Measurements from ENCODE around the gene IFIT1B. TPM values are rescaled to one million over a fixed set of nuclear protein-coding genes. Genes with fewer than 3 reads are reported as not detected.

Gene IFIT1B
- total RNA-seq, 1 experiment from 2014 or later = not detected

DNA sequence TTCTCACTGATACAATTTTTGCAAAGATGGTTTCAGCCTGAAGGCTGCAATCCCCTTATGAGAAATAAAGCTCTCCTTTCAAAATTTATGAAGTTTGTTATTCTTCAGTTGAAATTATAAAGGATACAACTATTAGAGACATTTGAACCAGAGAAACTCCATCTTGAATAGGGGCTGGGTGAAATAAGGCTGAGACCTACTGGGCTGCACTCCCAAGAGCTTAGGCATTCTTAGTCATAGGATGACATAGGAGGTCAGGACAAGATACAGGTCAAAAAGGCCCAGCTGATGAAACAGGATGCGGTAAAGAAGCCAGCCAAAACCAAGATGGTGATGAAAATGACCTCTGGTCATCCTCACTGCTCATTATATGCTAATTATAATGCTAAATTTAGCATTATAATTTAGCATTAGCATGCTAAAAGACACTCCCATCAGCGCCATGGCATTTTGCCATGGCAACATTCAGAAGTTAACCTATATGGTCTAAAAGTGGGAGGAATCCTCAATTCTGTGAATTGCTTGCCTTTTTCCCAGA, 22.4 kb upstream of the IFIT1B start:
- RAD21 ChIA-PET (ENCODE audit: low non-redundant PET in 1 of 2, low total read pairs in 2 of 2, uncharacterized antibody in 2 of 2, unreplicated experiment in 2 of 2) = no interaction called here
- Histone ChIP-seq H3K36me3 (ENCODE audit: control insufficient read depth in 1 of 2, insufficient read depth in 2 of 2, low read length in 2 of 2) (no peaks in the 10 kb centered on the region), H3K4me1 (ENCODE audit: control insufficient read depth in 1 of 2, insufficient read depth in 2 of 2, low read length in 2 of 2) (peaks cover 16 to 25% of the 10 kb centered on the region in 2 experiments), H3K4me2 (ENCODE audit: low read length) (no peak overlapping the region), H3K79me2 (ENCODE audit: insufficient read depth, low read length) (no peaks in the 10 kb centered on the region), H3K9me3 (ENCODE audit: control insufficient read depth in 1 of 2, insufficient read depth in 1 of 2, low read depth in 1 of 2, low read length in 2 of 2) (no peaks in the 10 kb centered on the region), H3K27ac (ENCODE audit: low read depth, low read length) (no peak overlapping the region), H3K27me3 (ENCODE audit: insufficient read depth, low read length) (no peaks in the 10 kb centered on the region), H2AFZ (ENCODE audit: low read depth, low read length, poor library complexity, severe bottlenecking) (no peak overlapping the region), H3K4me3 (replicated peaks in 1 of 2; ENCODE audit: low read depth in 1 of 2, low read length in 2 of 2) (no peak overlapping the region), H3K9ac (ENCODE audit: low read length) (no peak overlapping the region), H3K9me2 (ENCODE audit: insufficient read depth) (no peaks in the 10 kb centered on the region), H4K20me1 (ENCODE audit: insufficient read depth) (no peaks in the 10 kb centered on the region)
- DNase-seq (ENCODE audit: low read depth, low spot score) = no peak
- no peak for ATAC-seq
- intact Hi-C loops (cut with micrococcal nuclease) = no loop called here
- TF ChIP-seq SRF (IDR thresholded peaks at IDR 0.05; ENCODE audit: low read depth) (no peak), TCF7L2 (IDR thresholded peaks at IDR 0.05; ENCODE audit: borderline replicate concordance, extremely low read depth, insufficient read depth, insufficient read length) (no peak), CBX3 (IDR thresholded peaks at IDR 0.05; ENCODE audit: low read depth) (no peak), EZH2 (IDR thresholded peaks at IDR 0.05) (no peak), RAD21 (IDR thresholded peaks at IDR 0.05; ENCODE audit: low read depth) (no peak), JUND (IDR thresholded peaks at IDR 0.05) (no peak), EGR1 (IDR thresholded peaks at IDR 0.05; ENCODE audit: low read depth) (no peak), POLR2AphosphoS5 (IDR thresholded peaks at IDR 0.05; ENCODE audit: low read depth, low read length) (no peak), ELF1 (IDR thresholded peaks at IDR 0.05; ENCODE audit: borderline replicate concordance, low read depth) (no peak), SIN3A (IDR thresholded peaks at IDR 0.05; ENCODE audit: low read depth) (no peak), YY1 (IDR thresholded peaks at IDR 0.05; ENCODE audit: extremely low read depth, insufficient replicate concordance, low read depth, low read length) (no peak), EZH2phosphoT487 (IDR thresholded peaks at IDR 0.05; ENCODE audit: borderline replicate concordance) (no peak)
- TF ChIP-seq, protein P1, sequence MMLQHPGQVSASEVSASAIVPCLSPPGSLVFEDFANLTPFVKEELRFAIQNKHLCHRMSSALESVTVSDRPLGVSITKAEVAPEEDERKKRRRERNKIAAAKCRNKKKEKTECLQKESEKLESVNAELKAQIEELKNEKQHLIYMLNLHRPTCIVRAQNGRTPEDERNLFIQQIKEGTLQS (IDR thresholded peaks at IDR 0.05) = no peak
- TF ChIP-seq, protein P2, sequence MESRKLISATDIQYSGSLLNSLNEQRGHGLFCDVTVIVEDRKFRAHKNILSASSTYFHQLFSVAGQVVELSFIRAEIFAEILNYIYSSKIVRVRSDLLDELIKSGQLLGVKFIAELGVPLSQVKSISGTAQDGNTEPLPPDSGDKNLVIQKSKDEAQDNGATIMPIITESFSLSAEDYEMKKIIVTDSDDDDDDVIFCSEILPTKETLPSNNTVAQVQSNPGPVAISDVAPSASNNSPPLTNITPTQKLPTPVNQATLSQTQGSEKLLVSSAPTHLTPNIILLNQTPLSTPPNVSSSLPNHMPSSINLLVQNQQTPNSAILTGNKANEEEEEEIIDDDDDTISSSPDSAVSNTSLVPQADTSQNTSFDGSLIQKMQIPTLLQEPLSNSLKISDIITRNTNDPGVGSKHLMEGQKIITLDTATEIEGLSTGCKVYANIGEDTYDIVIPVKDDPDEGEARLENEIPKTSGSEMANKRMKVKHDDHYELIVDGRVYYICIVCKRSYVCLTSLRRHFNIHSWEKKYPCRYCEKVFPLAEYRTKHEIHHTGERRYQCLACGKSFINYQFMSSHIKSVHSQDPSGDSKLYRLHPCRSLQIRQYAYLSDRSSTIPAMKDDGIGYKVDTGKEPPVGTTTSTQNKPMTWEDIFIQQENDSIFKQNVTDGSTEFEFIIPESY (IDR thresholded peaks at IDR 0.05; ENCODE audit: extremely low read depth, insufficient replicate concordance, low read length) = no peak
- TF ChIP-seq, protein P3, sequence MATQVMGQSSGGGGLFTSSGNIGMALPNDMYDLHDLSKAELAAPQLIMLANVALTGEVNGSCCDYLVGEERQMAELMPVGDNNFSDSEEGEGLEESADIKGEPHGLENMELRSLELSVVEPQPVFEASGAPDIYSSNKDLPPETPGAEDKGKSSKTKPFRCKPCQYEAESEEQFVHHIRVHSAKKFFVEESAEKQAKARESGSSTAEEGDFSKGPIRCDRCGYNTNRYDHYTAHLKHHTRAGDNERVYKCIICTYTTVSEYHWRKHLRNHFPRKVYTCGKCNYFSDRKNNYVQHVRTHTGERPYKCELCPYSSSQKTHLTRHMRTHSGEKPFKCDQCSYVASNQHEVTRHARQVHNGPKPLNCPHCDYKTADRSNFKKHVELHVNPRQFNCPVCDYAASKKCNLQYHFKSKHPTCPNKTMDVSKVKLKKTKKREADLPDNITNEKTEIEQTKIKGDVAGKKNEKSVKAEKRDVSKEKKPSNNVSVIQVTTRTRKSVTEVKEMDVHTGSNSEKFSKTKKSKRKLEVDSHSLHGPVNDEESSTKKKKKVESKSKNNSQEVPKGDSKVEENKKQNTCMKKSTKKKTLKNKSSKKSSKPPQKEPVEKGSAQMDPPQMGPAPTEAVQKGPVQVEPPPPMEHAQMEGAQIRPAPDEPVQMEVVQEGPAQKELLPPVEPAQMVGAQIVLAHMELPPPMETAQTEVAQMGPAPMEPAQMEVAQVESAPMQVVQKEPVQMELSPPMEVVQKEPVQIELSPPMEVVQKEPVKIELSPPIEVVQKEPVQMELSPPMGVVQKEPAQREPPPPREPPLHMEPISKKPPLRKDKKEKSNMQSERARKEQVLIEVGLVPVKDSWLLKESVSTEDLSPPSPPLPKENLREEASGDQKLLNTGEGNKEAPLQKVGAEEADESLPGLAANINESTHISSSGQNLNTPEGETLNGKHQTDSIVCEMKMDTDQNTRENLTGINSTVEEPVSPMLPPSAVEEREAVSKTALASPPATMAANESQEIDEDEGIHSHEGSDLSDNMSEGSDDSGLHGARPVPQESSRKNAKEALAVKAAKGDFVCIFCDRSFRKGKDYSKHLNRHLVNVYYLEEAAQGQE (IDR thresholded peaks at IDR 0.05; ENCODE audit: low read depth) = no peak
- TF ChIP-seq, protein P4, sequence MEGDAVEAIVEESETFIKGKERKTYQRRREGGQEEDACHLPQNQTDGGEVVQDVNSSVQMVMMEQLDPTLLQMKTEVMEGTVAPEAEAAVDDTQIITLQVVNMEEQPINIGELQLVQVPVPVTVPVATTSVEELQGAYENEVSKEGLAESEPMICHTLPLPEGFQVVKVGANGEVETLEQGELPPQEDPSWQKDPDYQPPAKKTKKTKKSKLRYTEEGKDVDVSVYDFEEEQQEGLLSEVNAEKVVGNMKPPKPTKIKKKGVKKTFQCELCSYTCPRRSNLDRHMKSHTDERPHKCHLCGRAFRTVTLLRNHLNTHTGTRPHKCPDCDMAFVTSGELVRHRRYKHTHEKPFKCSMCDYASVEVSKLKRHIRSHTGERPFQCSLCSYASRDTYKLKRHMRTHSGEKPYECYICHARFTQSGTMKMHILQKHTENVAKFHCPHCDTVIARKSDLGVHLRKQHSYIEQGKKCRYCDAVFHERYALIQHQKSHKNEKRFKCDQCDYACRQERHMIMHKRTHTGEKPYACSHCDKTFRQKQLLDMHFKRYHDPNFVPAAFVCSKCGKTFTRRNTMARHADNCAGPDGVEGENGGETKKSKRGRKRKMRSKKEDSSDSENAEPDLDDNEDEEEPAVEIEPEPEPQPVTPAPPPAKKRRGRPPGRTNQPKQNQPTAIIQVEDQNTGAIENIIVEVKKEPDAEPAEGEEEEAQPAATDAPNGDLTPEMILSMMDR (IDR thresholded peaks at IDR 0.05 in 2 of 3, conservative IDR thresholded peaks at IDR 0.05 in 1 of 3; ENCODE audit: borderline replicate concordance in 1 of 3, insufficient read depth in 1 of 3, low read depth in 2 of 3, low read length in 2 of 3) = no peak
- no TSS peak for BruUV-seq (replicated peaks)
- CTCF ChIA-PET = no interaction called here
- POLR2A ChIA-PET = no interaction called here

All from HCT116 (cell line).